Osteoblast (primary cell): Measurements from ENCODE around the gene ZNF280C. TPM values are rescaled to one million over a fixed set of nuclear protein-coding genes. Genes with fewer than 3 reads are reported as not detected.

Experiments
- DNase-seq: peaks from one replicate; pipeline ENCODE4 v3.0.0; 2011; ENCODE audit warnings: low spot score, mixed read lengths; ENCODE audit not compliant: insufficient read length; ENCODE audit errors: missing footprints
- H2AFZ ChIP-seq: 2 replicates; pipeline ENCODE4 v1.6.0; 2011; ENCODE audit warnings: mild to moderate bottlenecking, low read length
- H3K27ac ChIP-seq: 2 replicates; pipeline ENCODE4 v1.5.1; 2011; ENCODE audit warnings: mild to moderate bottlenecking, low read depth, low read length, moderate library complexity
- H3K27me3 ChIP-seq: 2 replicates; pipeline ENCODE4 v1.6.0; 2012; ENCODE audit warnings: mild to moderate bottlenecking, control low read depth, inconsistent platforms, low read length, moderate library complexity; ENCODE audit not compliant: insufficient read depth
- H3K36me3 ChIP-seq: 2 replicates; pipeline ENCODE4 v1.5.1; 2011; ENCODE audit warnings: mild to moderate bottlenecking, low read length, control low read depth, moderate library complexity; ENCODE audit not compliant: insufficient read depth
- H3K4me1 ChIP-seq: 2 replicates; pipeline ENCODE4 v1.5.1; 2011; ENCODE audit warnings: mild to moderate bottlenecking, low read length, control low read depth, moderate library complexity; ENCODE audit not compliant: insufficient read depth
- H3K4me2 ChIP-seq: 2 replicates; pipeline ENCODE4 v1.6.0; 2011; ENCODE audit warnings: mild to moderate bottlenecking, low read length; ENCODE audit not compliant: insufficient read depth
- H3K4me3 ChIP-seq: fragments of 200-600 bp; sonication (generic); 3 replicates; pipeline ENCODE4 v1.5.1; 2012; ENCODE audit warnings: mild to moderate bottlenecking, low read length, inconsistent platforms; ENCODE audit not compliant: insufficient read depth
- H3K79me2 ChIP-seq: 2 replicates; pipeline ENCODE4 v1.6.0; 2012; ENCODE audit warnings: mild to moderate bottlenecking, low read length, control low read depth, inconsistent platforms; ENCODE audit not compliant: insufficient read depth
- H3K9me3 ChIP-seq: 2 replicates; pipeline ENCODE4 v1.5.1; 2011; ENCODE audit warnings: low read depth, low read length, control low read depth
- H4K20me1 ChIP-seq: 2 replicates; pipeline ENCODE4 v1.6.0; 2012; ENCODE audit warnings: mild to moderate bottlenecking, low read length, control low read depth; ENCODE audit not compliant: insufficient read depth
- CTCF ChIP-seq: IDR thresholded peaks from 2 replicates; pipeline ENCODE4 v1.5.1; 2011; ENCODE audit warnings: mild to moderate bottlenecking, low read depth, low read length, moderate library complexity; ENCODE audit errors: extremely low read depth
- total RNA-seq: library from RNA; depleted of rRNA; stranded (reverse); fragments of >200 nt; gene quantifications from 2 replicates; pipeline ENCODE4 v1.2.3, GENCODE V29; 2012

Gene ZNF280C
- total RNA-seq, 1 donor = 5.4 TPM

- H3K4me1 ChIP-seq = peaks cover 24% of the 10 kb centered on the region
These were observed 92.3 kb downstream of the ZNF280C start for GRCh38 chrX:130176354-130176776.

GRCh38 chrX:130174937-130175336, 93.8 kb downstream of the ZNF280C start:
- Histone ChIP-seq H3K4me1 (peaks cover 24% of the 10 kb centered on the region), H3K9me3 (no peaks in the 10 kb centered on the region), H3K36me3 (no peaks in the 10 kb centered on the region), H4K20me1 (no peaks in the 10 kb centered on the region), H3K4me2 (no peak overlapping the region), H2AFZ (no peak overlapping the region), H3K27me3 (no peaks in the 10 kb centered on the region), H3K4me3 (no peak overlapping the region), H3K27ac (no peak overlapping the region), H3K79me2 (no peaks in the 10 kb centered on the region)
- no peak for DNase-seq
- TF ChIP-seq CTCF = no peak

More at GRCh38 chrX:130176354-130176776, 92.3 kb downstream of the ZNF280C start:
- no peak overlapping the region for H3K27ac ChIP-seq
- no peak overlapping the region for H3K4me3 ChIP-seq
- no peaks in the 10 kb centered on the region for H4K20me1 ChIP-seq
- no peaks in the 10 kb centered on the region for H3K36me3 ChIP-seq
- TF ChIP-seq CTCF = no peak
- no peak overlapping the region for H3K4me2 ChIP-seq
- DNase-seq = peak; percentile 65
- no peaks in the 10 kb centered on the region for H3K27me3 ChIP-seq
- no peak overlapping the region for H2AFZ ChIP-seq
- no peaks in the 10 kb centered on the region for H3K9me3 ChIP-seq
- H3K79me2 ChIP-seq = no peaks in the 10 kb centered on the region

- DNase-seq = peak; percentile 85
- Histone ChIP-seq H3K4me3 (no peak overlapping the region), H3K4me2 (peak overlapping the region; percentile 34), H3K27ac (peak overlapping the region; percentile 88), H3K27me3 (no peaks in the 10 kb centered on the region), H3K4me1 (peaks cover 24% of the 10 kb centered on the region), H3K79me2 (no peaks in the 10 kb centered on the region), H3K9me3 (no peaks in the 10 kb centered on the region), H4K20me1 (no peaks in the 10 kb centered on the region), H3K36me3 (no peaks in the 10 kb centered on the region), H2AFZ (peak overlapping the region; percentile 37)
- no peak for TF ChIP-seq CTCF
These were observed 94.5 kb downstream of the ZNF280C start for GRCh38 chrX:130174045-130174704.

- Histone ChIP-seq H3K36me3 (no peaks in the 10 kb centered on the region), H3K27me3 (no peaks in the 10 kb centered on the region), H3K4me3 (no peak overlapping the region), H4K20me1 (no peaks in the 10 kb centered on the region), H3K27ac (peak overlapping the region; percentile 88), H3K4me2 (peak overlapping the region; percentile 41), H2AFZ (peak overlapping the region; percentile 63), H3K4me1 (peaks cover 24% of the 10 kb centered on the region), H3K79me2 (no peaks in the 10 kb centered on the region), H3K9me3 (no peaks in the 10 kb centered on the region)
- DNase-seq = peak; percentile 96
- TF ChIP-seq CTCF = no peak
These were observed 95.4 kb downstream of the ZNF280C start for GRCh38 chrX:130173190-130173895.
